GM19351 (cell line): ENCODE data around the gene RBM24.

Experiments used
- ATAC-seq: cut with Tn5 transposase; IDR thresholded peaks from one replicate; pipeline ENCODE4 v1.9.1; 2021; ENCODE audit warnings: mild to moderate bottlenecking, moderate library complexity; ENCODE audit not compliant: unreplicated experiment

The RBM24 gene

DNA sequence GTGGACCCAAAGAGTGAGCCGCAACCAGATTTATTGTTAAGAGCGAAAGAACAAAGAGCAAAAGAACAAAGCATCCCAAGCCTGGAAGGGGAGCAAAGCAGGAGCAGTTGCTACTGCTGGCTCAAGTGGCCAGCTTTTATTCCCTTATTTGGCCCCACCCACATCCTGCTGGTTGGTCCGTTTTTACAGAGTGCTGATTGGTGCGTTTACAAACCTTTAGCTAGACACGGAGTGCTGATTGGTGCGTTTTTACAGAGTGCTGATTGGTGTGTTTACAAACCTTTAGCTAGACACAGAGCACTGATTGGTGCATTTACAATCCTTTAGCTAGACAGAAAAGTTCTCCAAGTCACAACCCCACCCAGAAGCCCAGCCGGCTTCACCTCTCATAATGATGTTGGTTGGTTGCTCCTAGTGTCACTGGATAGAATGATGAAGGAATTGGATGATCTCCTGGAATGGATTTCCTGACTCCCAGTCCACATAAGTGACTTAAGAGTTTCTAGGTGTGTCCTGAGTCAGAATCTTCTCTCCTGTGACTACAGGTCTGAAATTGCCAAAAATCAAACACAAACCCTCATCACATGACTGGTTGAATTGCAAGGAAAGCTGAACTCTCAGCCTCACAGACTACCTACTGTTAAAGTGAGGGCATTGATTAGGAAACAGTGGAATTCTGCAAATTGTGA lies 60.1 kb downstream of the RBM24 start:
- ATAC-seq = no peak

DNA sequence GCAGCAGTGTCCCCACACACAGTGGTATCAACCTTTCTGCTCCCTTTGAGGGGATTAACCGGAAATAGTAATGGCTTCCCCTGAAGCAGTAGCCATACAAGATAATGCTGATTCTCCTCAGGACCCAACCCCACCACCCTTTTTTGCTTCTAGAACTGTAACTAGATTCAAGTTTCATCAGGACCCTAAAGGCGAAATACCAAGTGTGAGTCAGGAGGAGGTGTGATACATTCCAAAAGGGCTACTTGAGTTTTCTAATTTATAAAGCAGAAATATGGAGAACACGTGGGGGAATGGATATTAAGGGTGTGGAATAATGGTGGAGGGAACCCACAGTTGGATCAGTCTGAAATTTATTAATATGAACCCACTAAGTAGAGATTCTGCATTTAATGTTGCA lies 60.7 kb downstream of the RBM24 start:
- no peak for ATAC-seq

DNA sequence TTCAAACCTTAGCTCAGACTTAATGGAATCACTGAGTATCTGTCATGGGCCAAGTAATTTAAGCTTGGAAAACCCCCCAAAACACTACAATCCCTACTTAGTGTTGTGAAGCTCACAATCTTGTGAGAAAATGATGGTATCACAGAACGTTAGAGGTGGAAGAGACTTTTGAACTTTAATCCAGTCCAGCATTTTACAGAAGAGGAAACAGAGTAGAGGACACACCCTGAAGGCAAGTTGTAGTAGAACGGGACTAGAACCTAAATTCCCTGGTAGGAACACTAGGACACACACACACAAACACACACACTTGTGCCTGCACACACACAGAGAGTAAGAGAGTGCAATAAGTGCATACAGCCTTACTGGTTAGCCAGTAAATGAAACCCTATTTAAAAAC lies 62.1 kb downstream of the RBM24 start:
- ATAC-seq = no peak
